Skeletal muscle tissue (tissue), 4 donors: ENCODE data around the gene NCSTN. TPM values are rescaled to one million over a fixed set of nuclear protein-coding genes. Genes with fewer than 3 reads are reported as not detected.

ENCODE experiments used
- H3K27ac ChIP-seq: one replicate; pipeline ENCODE4 v1.7.0; 2013; ENCODE audit warnings: mild to moderate bottlenecking, low read depth, low read length, inconsistent platforms
- H3K27me3 ChIP-seq, 3 donors: one replicate each; pipeline ENCODE4 v1.7.0; 2013; ENCODE audit warnings: low read length in 3 of 3; ENCODE audit not compliant: control insufficient read depth in 3 of 3, insufficient read depth in 3 of 3
- H3K36me3 ChIP-seq, 3 donors: one replicate each; pipeline ENCODE4 v1.7.0; 2013; ENCODE audit warnings: low read length in 3 of 3; ENCODE audit not compliant: control insufficient read depth in 3 of 3, insufficient read depth in 3 of 3
- H3K4me1 ChIP-seq, 3 donors: one replicate each; pipeline ENCODE4 v1.7.0; 2013; ENCODE audit warnings: low read length in 3 of 3, mild to moderate bottlenecking in 3 of 3; ENCODE audit not compliant: control insufficient read depth in 3 of 3, insufficient read depth in 3 of 3
- H3K4me3 ChIP-seq, 3 donors: one replicate each; pipeline ENCODE4 v1.7.0; 2013; ENCODE audit warnings: low read length in 3 of 3
- H3K9ac ChIP-seq, 3 donors: one replicate each; pipeline ENCODE4 v1.7.0; 2013; ENCODE audit warnings: low read length in 3 of 3, mild to moderate bottlenecking in 3 of 3, moderate library complexity in 2 of 3, low read depth in 1 of 3
- H3K9me3 ChIP-seq, 3 donors: one replicate each; pipeline ENCODE4 v1.7.0; 2013; ENCODE audit warnings: low read length in 3 of 3; ENCODE audit not compliant: control insufficient read depth in 3 of 3
- total RNA-seq: library from RNA; depleted of rRNA; stranded (reverse); fragments of >200 nt; gene quantifications from one replicate; pipeline ENCODE4 v1.2.3, GENCODE V29; 2014
- donor health status: Osteomylitis.

The NCSTN gene
- total RNA-seq, 1 donor from 2014 or later, result 53.8 TPM

GRCh38 chr1:160400646-160401486, 57.7 kb downstream of the NCSTN start:
- peak overlapping the region; percentile 20 to 56 (median 54) for H3K9ac ChIP-seq
- peak overlapping the region; percentile 51 to 67 (median 60) for H3K4me3 ChIP-seq
- H3K27me3 ChIP-seq, result peaks cover 11 to 25% (median 23%) of the 10 kb centered on the region in 3 donors
- H3K27ac ChIP-seq, result no peak overlapping the region
- H3K9me3 ChIP-seq, result no peaks in the 10 kb centered on the region
- no peaks in the 10 kb centered on the region for H3K36me3 ChIP-seq
- peaks cover 4 to 5% (median 5%) of the 10 kb centered on the region in 3 donors for H3K4me1 ChIP-seq

- no peaks in the 10 kb centered on the region for H3K9me3 ChIP-seq
- H3K4me1 ChIP-seq, result peaks cover 4 to 5% (median 5%) of the 10 kb centered on the region in 3 donors
- peak overlapping the region; percentile 51 to 67 (median 60) for H3K4me3 ChIP-seq
- peaks cover 11 to 25% (median 23%) of the 10 kb centered on the region in 3 donors for H3K27me3 ChIP-seq
- H3K9ac ChIP-seq, result peak overlapping the region in 2 of 3 donors; percentile 20 to 54
- no peak overlapping the region for H3K27ac ChIP-seq
- H3K36me3 ChIP-seq, result no peaks in the 10 kb centered on the region
Measured at GRCh38 chr1:160401487-160401805, 58.3 kb downstream of the NCSTN start.

- no peaks in the 10 kb centered on the region for H3K9me3 ChIP-seq
- H3K4me1 ChIP-seq, result peaks cover 4 to 5% (median 5%) of the 10 kb centered on the region in 3 donors
- H3K27me3 ChIP-seq, result peaks cover 11 to 25% (median 23%) of the 10 kb centered on the region in 3 donors
- no peak overlapping the region for H3K4me3 ChIP-seq
- H3K9ac ChIP-seq, result peak overlapping the region in 1 of 3 donors; percentile 8
- no peak overlapping the region for H3K27ac ChIP-seq
- no peaks in the 10 kb centered on the region for H3K36me3 ChIP-seq
Measured at GRCh38 chr1:160402001-160402795, 59.0 kb downstream of the NCSTN start.

- no peak overlapping the region for H3K27ac ChIP-seq
Measured at GRCh38 chr1:160403244-160403643, 60.1 kb downstream of the NCSTN start.

GRCh38 chr1:160404094-160404493, 60.9 kb downstream of the NCSTN start:
- Histone ChIP-seq H3K4me1 (peaks cover 4 to 5% (median 5%) of the 10 kb centered on the region in 3 donors), H3K27ac (no peak overlapping the region), H3K9me3 (no peaks in the 10 kb centered on the region), H3K27me3 (peaks cover 7 to 23% (median 22%) of the 10 kb centered on the region in 3 donors), H3K36me3 (no peaks in the 10 kb centered on the region), H3K4me3 (no peak overlapping the region), H3K9ac (no peak overlapping the region)

More at GRCh38 chr1:160403244-160403643, 60.1 kb downstream of the NCSTN start:
- no peak overlapping the region for H3K4me3 ChIP-seq
- peaks cover 4 to 5% (median 5%) of the 10 kb centered on the region in 3 donors for H3K4me1 ChIP-seq
- H3K27me3 ChIP-seq, result peaks cover 11 to 25% (median 23%) of the 10 kb centered on the region in 3 donors
- no peaks in the 10 kb centered on the region for H3K9me3 ChIP-seq
- no peak overlapping the region for H3K9ac ChIP-seq
- no peaks in the 10 kb centered on the region for H3K36me3 ChIP-seq

GRCh38 chr1:160405331-160405877, 62.2 kb downstream of the NCSTN start:
- Histone ChIP-seq H3K9ac (no peak overlapping the region), H3K4me3 (no peak overlapping the region), H3K36me3 (no peaks in the 10 kb centered on the region), H3K4me1 (peaks cover 4 to 5% (median 5%) of the 10 kb centered on the region in 3 donors), H3K27ac (no peak overlapping the region), H3K27me3 (peaks cover 7 to 19% (median 18%) of the 10 kb centered on the region in 3 donors), H3K9me3 (no peaks in the 10 kb centered on the region)

GRCh38 chr1:160406131-160406968, 63.2 kb downstream of the NCSTN start:
- no peak overlapping the region for H3K27ac ChIP-seq
- no peaks in the 10 kb centered on the region for H3K36me3 ChIP-seq
- no peak overlapping the region for H3K9ac ChIP-seq
- H3K27me3 ChIP-seq, result peaks cover 3 to 15% (median 13%) of the 10 kb centered on the region in 3 donors
- peaks cover 4 to 5% (median 5%) of the 10 kb centered on the region in 3 donors for H3K4me1 ChIP-seq
- H3K9me3 ChIP-seq, result no peaks in the 10 kb centered on the region
- no peak overlapping the region for H3K4me3 ChIP-seq

GRCh38 chr1:160407839-160408801, 64.9 kb downstream of the NCSTN start:
- Histone ChIP-seq H3K9me3 (no peaks in the 10 kb centered on the region), H3K36me3 (no peaks in the 10 kb centered on the region), H3K4me3 (no peak overlapping the region), H3K4me1 (no peaks in the 10 kb centered on the region), H3K27me3 (peaks cover 0 to 7% (median 0%) of the 10 kb centered on the region in 3 donors), H3K9ac (no peak overlapping the region), H3K27ac (no peak overlapping the region)
